Motor neuron (in vitro differentiated cells): ENCODE results near the gene DPM2. TPM values are rescaled to one million over a fixed set of nuclear protein-coding genes. Genes with fewer than 3 reads are reported as not detected.

ENCODE experiments used
- ATAC-seq, 8 experiments: fragments of 200-7000 bp; cut with Tn5 transposase; replicated peaks in 6 of 8; 2 replicates each; pipeline ENCODE4 v1.8.0; 2021; ENCODE audit warnings: mild to moderate bottlenecking in 8 of 8, moderate library complexity in 8 of 8
- H3K27ac ChIP-seq, 2 donors: fragments of 250-450 bp; sonication (Bioruptor Pico); 2 replicates each; pipeline ENCODE4 v1.9.0; 2021; ENCODE audit warnings: antibody characterized with exemption in 2 of 2, mild to moderate bottlenecking in 2 of 2, moderate library complexity in 1 of 2
- H3K4me1 ChIP-seq, 2 donors: fragments of 250-450 bp; sonication (Bioruptor Pico); replicated peaks in 1 of 2; 2 replicates each; pipeline ENCODE4 v1.6.1; 2021; ENCODE audit warnings: antibody characterized with exemption in 2 of 2, mild to moderate bottlenecking in 2 of 2, moderate library complexity in 1 of 2
- H3K4me3 ChIP-seq, 5 donors: fragments of 250-450 bp; sonication (Bioruptor Pico); 2 replicates each; pipeline ENCODE4 v1.9.0; 2021; ENCODE audit warnings: antibody characterized with exemption in 5 of 5, mild to moderate bottlenecking in 5 of 5, moderate library complexity in 4 of 5
- WGBS, 10 experiments: fragments of 450-650 bp; shearing (Covaris generic); methylation state at CpG; one replicate each; pipeline ENCODE4 v1.0.0; 2022; 5-methylcytosine and 5-hydroxymethylcytosine counted together
- in situ Hi-C, 9 experiments: fragments of 400-800 bp; cut with MboI; loops; one replicate each; pipeline ENCODE4 v1.15.0; 2021; ENCODE audit warnings: low sequenced_read_pairs in 9 of 9, low pct_unique_long_range_greater_than_20kb in 2 of 9; ENCODE audit not compliant: unreplicated experiment in 9 of 9
- total RNA-seq, 8 experiments: library from RNA; unstranded; fragments of 300-600 nt; gene quantifications; 2 replicates each; pipeline versions ENCODE4 v1.2.3 to v1.2.4, GENCODE V29; 2022

DPM2 gene
- total RNA-seq, 8 experiments from 2014 or later = 22.5 to 37.6 (median 28.8) TPM

DNA sequence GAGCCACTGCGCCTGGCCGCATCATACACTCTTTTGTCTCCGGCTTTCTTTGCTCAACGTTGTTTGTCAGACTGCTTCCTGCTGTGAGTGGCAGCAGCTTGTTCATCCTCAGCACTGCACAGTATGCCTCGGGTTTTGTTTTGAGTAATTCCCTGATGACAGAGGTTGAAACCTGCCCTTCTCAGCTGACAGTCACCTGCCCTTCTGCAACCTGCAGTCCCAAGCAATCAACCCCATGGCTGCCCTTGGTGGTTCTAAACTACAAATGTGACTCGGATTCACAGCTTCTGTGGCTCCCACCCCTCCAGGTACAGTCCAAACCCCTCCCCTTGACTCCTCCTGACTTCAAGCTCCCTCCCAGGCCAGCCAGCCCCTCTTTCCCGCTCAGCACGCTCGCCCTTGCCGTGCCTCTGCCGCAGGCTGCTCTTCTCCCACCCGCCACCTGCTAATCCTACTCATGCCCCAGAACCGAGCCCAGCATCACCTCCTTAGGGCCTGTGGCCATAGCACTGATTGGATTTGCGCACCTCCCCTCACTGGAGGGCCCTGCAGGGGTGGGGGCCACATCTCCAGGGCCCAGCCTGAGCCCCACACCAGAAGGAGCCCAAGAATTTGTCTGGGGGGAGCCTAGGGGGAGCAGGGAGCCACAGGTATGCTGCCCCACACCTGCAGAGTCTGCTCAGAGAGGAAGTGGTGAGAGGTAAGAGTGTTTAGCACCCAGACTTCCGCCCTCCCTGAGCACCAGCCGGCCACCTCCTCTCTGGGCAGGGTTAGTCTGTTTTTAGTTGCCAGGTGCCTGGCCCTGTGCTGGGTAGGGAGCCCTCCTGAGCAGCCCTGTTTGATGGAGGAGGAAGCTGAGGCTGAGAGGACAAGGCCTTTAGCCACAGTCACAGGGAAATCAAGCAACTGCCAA lies 33.0 kb upstream of the DPM2 start:
- Histone ChIP-seq H3K4me3 (no peak overlapping the region), H3K4me1 (peaks cover 95 to 97% of the 10 kb centered on the region in 2 donors), H3K27ac (peak overlapping the region; percentile 47 to 57)
- 17 to 83% (median 25%) methylated on average over 1 to 3 of the region's 16 CpGs; no CpG with 5 or more reads in 6 of the 10 experiments for WGBS, 10 experiments
- in situ Hi-C loops = no loop called here
- ATAC-seq = peak in 3 of 8 experiments; percentile 12 to 21 (median 13)

DNA sequence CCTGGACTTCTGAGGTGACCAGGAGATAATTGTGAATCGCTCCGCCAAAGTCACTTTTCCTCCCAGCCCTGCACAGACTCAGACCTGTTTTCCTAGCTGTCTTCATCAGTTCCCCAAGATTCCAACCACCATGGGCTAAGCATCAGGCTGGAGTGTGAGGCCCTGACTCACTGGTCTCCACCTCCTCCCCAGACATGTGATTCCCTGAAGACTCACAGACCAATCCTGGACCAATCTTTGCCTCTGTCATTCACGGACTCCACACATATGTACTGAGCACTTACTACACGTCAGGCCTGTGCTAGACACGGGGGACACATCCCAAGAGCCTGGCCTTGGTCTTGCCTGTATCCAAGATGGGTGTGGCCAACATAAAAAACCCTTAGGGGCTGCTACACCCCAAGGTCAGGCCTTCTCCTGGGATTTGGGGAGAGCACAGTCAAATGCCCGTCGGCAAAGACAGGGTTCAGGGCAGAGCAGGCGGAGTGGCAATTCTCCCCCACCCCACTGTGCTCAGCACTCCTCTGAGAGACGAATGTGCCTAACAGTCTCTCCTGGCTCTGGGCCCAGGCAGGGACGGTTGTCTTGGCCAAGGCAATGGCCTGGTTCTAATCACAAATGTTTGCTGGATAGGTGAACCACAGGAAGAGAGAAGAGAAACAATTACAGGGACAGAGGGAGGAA lies 31.2 kb upstream of the DPM2 start:
- Histone ChIP-seq H3K4me3 (no peak overlapping the region), H3K4me1 (peaks cover 93 to 97% of the 10 kb centered on the region in 2 donors), H3K27ac (peak overlapping the region; percentile 47 to 57)
- ATAC-seq = peak in 7 of 8 experiments; percentile 6 to 66 (median 15)
- in situ Hi-C loops = no loop called here
- 0 to 91% (median 59%) methylated on average over 1 to 9 of the region's 10 CpGs; no CpG with 5 or more reads in 2 of the 10 experiments for WGBS, 10 experiments

DNA sequence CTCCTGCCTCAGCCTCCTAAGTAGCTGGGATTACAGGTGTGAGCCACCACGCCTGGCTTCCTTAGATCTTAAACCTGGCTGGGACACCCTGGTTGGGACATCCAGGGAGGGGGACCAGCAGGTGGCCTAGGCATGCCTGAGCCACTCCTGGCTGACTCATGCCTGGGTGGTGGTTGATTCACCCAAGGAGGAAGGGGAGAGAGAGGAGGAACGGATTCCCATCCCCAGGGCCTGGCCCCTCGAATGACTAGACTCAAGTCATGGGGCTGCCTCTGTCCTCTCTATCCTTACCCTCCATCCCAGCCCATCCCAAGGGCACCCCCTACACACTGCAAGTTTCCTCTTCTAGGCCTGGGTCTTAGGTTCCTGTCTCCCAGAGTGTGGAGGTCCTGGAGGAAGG lies 30.4 kb upstream of the DPM2 start:
- H3K4me3 ChIP-seq = no peak overlapping the region
- in situ Hi-C loops = no loop called here
- H3K27ac ChIP-seq = no peak overlapping the region
- peaks cover 93 to 97% of the 10 kb centered on the region in 2 donors for H3K4me1 ChIP-seq
- peak in 1 of 8 experiments; percentile 2 for ATAC-seq
- 83 to 100% methylated on average over 1 to 2 of the region's 3 CpGs; no CpG with 5 or more reads in 8 of the 10 experiments for WGBS, 10 experiments

DNA sequence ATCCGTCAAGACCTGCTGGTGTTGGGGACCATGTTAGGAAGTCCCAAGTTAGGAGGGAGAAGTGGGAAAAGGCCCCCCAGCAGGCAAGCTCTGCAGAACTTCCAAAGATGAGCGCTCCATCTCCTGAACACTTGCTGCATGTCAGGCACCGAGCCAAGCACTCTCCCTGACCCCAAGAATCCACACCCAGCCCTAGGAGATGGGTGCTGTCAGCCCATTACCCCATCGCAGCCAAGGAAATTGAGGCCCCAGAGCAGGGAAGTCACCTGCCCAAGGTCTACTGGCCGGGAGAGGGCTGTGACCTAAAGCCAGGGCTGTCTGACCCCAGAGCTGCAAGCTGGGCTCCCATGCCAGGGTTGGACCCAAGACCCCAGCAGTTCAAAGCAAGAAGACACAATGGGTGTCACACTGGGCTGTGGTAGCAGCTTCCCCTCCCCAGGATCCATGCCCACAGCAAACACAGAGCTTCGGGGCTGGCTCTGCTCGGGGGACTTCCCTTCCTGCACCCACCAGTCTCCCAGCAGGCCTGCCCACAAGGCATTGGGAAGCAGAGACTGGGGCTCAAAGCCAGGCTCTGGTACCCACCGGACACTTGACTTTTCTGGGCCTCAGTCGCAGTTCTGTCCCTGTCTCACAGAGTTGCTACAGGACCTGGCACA lies 29.6 kb upstream of the DPM2 start:
- Histone ChIP-seq H3K4me3 (no peak overlapping the region), H3K4me1 (peaks cover 93 to 97% of the 10 kb centered on the region in 2 donors), H3K27ac (peak overlapping the region; percentile 94)
- in situ Hi-C loops = no loop called here
- WGBS, 10 experiments = 70 to 100% (median 83%) methylated on average over 1 to 5 of the region's 9 CpGs; no CpG with 5 or more reads in 4 of the 10 experiments
- ATAC-seq = no peak

DNA sequence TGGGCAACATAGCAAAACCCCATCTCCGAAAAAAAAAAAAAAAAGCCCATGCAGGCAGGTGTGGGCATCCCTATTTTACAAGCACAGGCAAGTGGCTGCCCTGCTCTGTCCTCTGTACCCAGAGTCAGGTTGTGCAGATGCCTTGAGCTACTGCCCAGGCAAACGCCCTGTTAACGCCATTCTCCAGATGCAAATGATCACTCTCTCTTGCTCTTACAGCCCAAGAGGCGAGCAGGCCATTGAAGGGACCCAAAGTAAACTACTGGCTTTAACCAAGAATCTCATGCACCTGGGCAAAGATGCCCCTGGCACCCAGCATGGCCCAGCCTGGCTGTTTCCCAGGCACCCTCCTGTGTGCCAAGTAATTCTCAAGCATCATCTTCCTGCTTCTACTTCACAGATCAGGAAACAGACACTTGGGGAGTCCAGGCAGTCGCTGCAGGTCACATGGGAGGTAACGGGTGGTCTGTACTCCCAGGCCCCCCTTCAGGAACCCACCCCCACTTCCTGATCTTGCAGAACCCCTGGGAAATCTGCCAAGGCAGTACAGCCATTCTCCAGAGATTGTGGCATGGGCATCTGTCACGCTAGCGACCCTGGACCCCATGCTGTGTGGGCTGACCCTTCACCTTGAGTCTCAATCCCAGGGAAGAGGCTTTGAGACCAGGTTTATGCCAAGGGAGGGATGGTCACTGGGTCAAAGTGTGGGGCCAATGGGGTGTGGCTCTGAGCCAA lies 28.9 kb upstream of the DPM2 start:
- ATAC-seq = no peak
- in situ Hi-C loops = no loop called here
- Histone ChIP-seq H3K4me3 (no peak overlapping the region), H3K27ac (peak overlapping the region; percentile 94), H3K4me1 (peaks cover 87 to 94% of the 10 kb centered on the region in 2 donors)
- 52 to 100% (median 84%) methylated on average over 1 to 4 of the region's 8 CpGs; no CpG with 5 or more reads in 4 of the 10 experiments for WGBS, 10 experiments

DNA sequence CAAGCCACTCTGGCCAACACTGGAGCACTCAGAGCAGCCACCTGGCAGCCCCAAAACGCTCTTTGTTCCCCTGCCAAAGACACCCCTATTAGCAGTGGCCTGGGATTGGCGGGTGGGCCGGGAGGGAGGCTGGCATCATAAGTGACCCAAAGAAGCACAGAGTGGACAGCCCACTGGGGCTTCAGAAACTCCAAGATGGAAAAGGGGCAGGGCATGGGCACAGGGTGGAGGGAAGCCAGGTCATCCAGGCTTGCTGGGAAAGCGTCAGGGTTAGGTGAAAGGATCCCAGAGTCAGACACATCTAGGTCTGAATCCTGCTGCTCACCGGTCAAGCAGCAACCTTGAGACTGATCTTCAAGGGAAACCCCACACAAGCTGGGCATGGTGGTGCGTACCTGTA lies 28.3 kb upstream of the DPM2 start:
- in situ Hi-C loops = no loop called here
- H3K4me1 ChIP-seq = peaks cover 81 to 87% of the 10 kb centered on the region in 2 donors
- ATAC-seq = peak in 4 of 8 experiments; percentile 1 to 3 (median 2)

DNA sequence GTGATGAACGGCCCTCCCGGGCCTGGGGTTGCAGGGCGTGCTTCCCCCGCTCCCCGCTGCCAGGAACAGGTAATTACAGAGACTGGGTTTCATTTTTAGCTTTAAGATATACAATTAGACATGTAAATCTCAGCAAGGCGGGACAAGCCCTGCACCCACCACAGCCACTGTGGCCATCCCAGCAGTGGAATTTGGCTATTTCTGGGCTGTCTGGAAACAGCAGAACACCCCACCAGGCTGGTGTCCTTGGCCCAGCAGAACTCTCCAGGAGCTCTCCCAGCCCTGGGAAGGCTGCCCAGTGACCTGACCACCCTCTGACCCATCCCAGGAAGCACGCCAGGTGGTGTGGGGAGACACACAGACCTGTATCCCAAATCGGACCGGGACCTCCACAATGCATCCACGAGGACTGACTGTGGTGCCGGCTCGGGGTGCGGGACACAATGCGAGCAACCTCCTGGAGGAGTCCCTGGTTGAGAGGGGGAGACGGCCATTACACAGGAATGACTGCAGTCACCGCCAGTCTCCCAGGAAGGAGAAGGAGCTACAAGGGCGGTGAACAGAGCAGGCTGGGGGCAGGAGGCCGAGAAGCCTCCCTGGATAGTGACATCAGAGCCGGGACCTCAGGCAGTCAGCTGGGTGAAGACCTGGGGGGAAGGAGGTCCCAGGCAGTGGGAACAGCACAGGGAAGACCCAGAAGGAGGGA lies 25.9 kb upstream of the DPM2 start:
- in situ Hi-C loops = no loop called here
- peaks cover 66 to 72% of the 10 kb centered on the region in 2 donors for H3K4me1 ChIP-seq
- peak in 4 of 8 experiments; percentile 0 to 7 (median 4) for ATAC-seq
- WGBS, 10 experiments = 20 to 85% (median 68%) methylated on average over 2 to 6 of the region's 19 CpGs; no CpG with 5 or more reads in 4 of the 10 experiments
- H3K4me3 ChIP-seq = no peak overlapping the region
- peak overlapping the region; percentile 94 for H3K27ac ChIP-seq

More for the DNA sequence above, 28.3 kb upstream of the DPM2 start:
- Histone ChIP-seq H3K27ac (peak overlapping the region; percentile 94), H3K4me3 (no peak overlapping the region)
- 60 to 100% (median 100%) methylated on average over 1 to 3 of the region's 6 CpGs; no CpG with 5 or more reads in 5 of the 10 experiments for WGBS, 10 experiments

DNA sequence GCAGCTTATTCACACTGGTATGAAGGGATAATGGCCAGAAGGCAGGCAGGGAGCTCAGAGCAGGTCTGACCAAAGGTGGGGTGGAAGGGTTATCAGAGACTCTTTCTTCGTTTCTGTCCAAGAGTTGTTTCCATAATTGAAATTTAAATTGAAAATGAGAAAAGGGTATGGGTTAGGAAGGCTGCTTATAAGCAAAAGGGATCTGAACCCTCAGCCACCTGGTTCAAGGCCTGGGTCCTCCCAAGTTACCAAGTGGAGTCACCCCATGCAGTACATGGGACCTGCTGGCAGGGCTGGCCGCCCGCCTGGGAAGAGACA lies 25.3 kb upstream of the DPM2 start:
- Histone ChIP-seq H3K4me1 (peaks cover 61 to 67% of the 10 kb centered on the region in 2 donors), H3K27ac (peak overlapping the region; percentile 94), H3K4me3 (no peak overlapping the region)
- WGBS, 10 experiments = 33 to 80% (median 50%) methylated on average over 1 to 2 of the region's 3 CpGs; no CpG with 5 or more reads in 6 of the 10 experiments
- in situ Hi-C loops = no loop called here
- ATAC-seq = peak in 4 of 8 experiments; percentile 26 to 41 (median 37)

DNA sequence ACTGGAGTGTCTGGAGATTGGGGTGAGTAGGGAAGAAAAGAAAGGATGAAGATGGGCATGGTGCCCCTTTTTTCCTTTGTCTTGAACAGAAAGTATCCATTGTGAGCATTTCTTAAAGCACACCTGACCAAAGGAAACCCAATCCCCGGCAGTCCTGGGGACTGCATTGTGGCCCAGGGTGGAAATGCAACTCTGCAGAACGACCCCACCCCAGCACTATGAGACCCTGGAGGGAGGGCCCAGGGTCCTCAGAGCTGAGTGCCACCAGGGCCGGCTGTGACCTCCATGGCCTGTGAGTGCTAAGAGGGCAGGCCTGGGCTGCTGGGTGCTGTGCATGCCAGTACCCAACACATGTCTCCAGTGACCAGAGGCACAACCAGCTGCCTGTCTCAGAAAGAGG lies 24.6 kb upstream of the DPM2 start:
- peaks cover 57 to 62% of the 10 kb centered on the region in 2 donors for H3K4me1 ChIP-seq
- ATAC-seq = no peak
- in situ Hi-C loops = no loop called here
- H3K4me3 ChIP-seq = no peak overlapping the region
- 33 to 93% (median 67%) methylated on average over 1 to 2 of the region's 3 CpGs; no CpG with 5 or more reads in 3 of the 10 experiments for WGBS, 10 experiments
- H3K27ac ChIP-seq = no peak overlapping the region

DNA sequence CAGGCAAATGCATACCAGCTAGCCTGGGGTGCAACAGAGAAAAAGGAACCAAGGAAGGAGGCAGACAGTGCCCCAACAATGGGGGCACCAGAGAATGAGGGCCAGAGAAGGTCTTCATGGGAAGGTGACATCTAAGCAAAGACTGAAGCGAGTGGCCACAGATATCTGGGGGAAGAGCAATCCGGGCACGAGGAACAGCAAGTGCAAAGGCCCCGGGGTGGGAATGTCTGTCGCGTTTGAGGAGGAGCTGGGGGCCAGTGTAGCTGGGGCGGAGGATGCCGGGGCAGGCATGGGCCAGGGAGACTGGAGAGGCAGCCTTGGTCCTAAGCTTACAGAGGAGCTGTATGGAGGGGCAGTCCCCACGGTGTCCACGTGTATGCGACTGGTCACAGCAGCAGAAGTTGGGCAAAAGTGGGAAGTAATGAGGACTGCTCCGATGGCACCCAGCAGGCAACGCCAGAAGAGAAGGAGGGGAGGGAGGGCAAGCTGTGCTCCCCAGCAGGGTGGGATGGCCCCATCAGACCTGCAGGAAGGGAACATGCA lies 24.0 kb upstream of the DPM2 start:
- Histone ChIP-seq H3K4me3 (no peak overlapping the region), H3K4me1 (peaks cover 51 to 57% of the 10 kb centered on the region in 2 donors), H3K27ac (no peak overlapping the region)
- WGBS, 10 experiments = 93 to 100% (median 100%) methylated on average over 1 to 4 of the region's 13 CpGs; no CpG with 5 or more reads in 5 of the 10 experiments
- no peak for ATAC-seq
- in situ Hi-C loops = no loop called here

DNA sequence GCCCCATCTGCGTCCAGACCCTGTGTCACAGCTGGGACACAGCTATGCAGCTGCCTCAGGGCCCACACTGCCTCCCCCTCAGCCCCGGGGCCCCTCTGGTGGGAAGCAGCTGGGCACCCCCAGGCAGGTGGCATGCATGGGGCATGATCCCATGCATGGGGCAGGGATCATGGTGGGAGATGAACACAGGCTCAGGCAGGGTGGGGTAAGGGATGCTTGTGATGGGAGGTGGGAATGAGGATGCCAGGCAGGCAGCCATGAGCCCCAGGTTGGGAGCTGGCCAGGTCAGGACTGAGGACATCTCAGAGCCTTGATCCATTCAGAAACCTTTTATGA lies 23.5 kb upstream of the DPM2 start:
- H3K4me3 ChIP-seq = no peak overlapping the region
- ATAC-seq = no peak
- H3K27ac ChIP-seq = no peak overlapping the region
- H3K4me1 ChIP-seq = peaks cover 46 to 51% of the 10 kb centered on the region in 2 donors
- in situ Hi-C loops = no loop called here
- WGBS, 10 experiments = no CpG with 5 or more reads among the region's 2 CpGs
